Kidney (tissue), 14 donors: ENCODE data around the gene KCNQ1. TPM values are rescaled to one million over a fixed set of nuclear protein-coding genes. Genes with fewer than 3 reads are reported as not detected.

Experiments used
- DNase-seq, 5 donors: peaks; one replicate each; pipeline ENCODE4 v3.0.0-alpha.2; 2013 to 2020
- FAIRE-seq: peaks from 2 replicates; lab custom pipeline; 2012; peaks lifted over from hg19 to GRCh38; lab: Jason Lieb, UNC
- H3K27ac ChIP-seq, 2 donors: one replicate each; pipeline ENCODE4 v1.7.0; 2013; ENCODE audit warnings: low read depth in 2 of 2, low read length in 2 of 2, inconsistent platforms in 1 of 2
- H3K27me3 ChIP-seq: one replicate; pipeline ENCODE4 v1.7.1; 2013; ENCODE audit warnings: low read length, inconsistent platforms; ENCODE audit not compliant: control insufficient read depth, insufficient read depth
- H3K36me3 ChIP-seq, 3 donors: one replicate each; pipeline versions ENCODE4 v1.7.0 to v1.7.1; 2013; ENCODE audit warnings: low read length in 3 of 3, control low read depth in 1 of 3, inconsistent platforms in 1 of 3; ENCODE audit not compliant: insufficient read depth in 3 of 3, control insufficient read depth in 2 of 3
- H3K4me1 ChIP-seq, 3 donors: one replicate each; pipeline versions ENCODE4 v1.7.0 to v1.7.1; 2013; ENCODE audit warnings: low read length in 3 of 3, inconsistent platforms in 1 of 3, low read depth in 1 of 3; ENCODE audit not compliant: control insufficient read depth in 2 of 3, insufficient read depth in 2 of 3
- H3K4me3 ChIP-seq, 3 donors: one replicate each; pipeline versions ENCODE4 v1.7.0 to v1.8.1; 2013; ENCODE audit warnings: low read length in 3 of 3, control low read depth in 1 of 3, inconsistent platforms in 1 of 3
- H3K9ac ChIP-seq, 3 donors: one replicate each; pipeline versions ENCODE4 v1.7.0 to v1.7.1; 2013; ENCODE audit warnings: low read length in 3 of 3, control low read depth in 1 of 3, inconsistent platforms in 1 of 3
- H3K9me3 ChIP-seq, 3 donors: one replicate each; pipeline versions ENCODE4 v1.7.0 to v1.7.1; 2013; ENCODE audit warnings: low read length in 3 of 3, control low read depth in 1 of 3, inconsistent platforms in 1 of 3; ENCODE audit not compliant: control insufficient read depth in 2 of 3, insufficient read depth in 1 of 3
- CTCF ChIP-seq: IDR thresholded peaks from 3 replicates; pipeline ENCODE4 v1.5.1; 2012; ENCODE audit warnings: mild to moderate bottlenecking, moderate library complexity, borderline replicate concordance; ENCODE audit not compliant: insufficient read depth; ENCODE audit errors: extremely low read depth
- intact Hi-C: fragments of 100-400 bp; cut with DNase I; formaldehyde crosslinking; loops from one replicate; pipeline ENCODE4 v1.11.1; 2022
- polyA plus RNA-seq: library from polyadenylated mRNA; stranded (reverse); fragments of 350-450 nt; fragmentation: Illumina TruSeq; extraction: RNeasy Lipid Tissue Mini Kit (QIAGEN cat#74804); gene quantifications from one replicate; pipeline ENCODE4 v1.2.3, GENCODE V29; 2014; ENCODE audit warnings: low read depth, low replicate concordance; ENCODE audit not compliant: insufficient read depth
- total RNA-seq: library from RNA; stranded (reverse); fragmentation: NEBNext Ultra II Directional; extraction: Animal tissue kit (Norgen Biotek cat#: 25700); gene quantifications from one replicate; pipeline ENCODE4 v1.2.1, GENCODE V29; 2021
- donor health status: control.
- donor health status: control.
- donor health status: control.
- donor health status: control.
- donor health status: control.
- donor health status: DM: yes; HTN: yes; CAD: no.
- donor health status: Normal renal cell carcinoma (clear cell type).

KCNQ1 gene
- total and polyA plus RNA-seq, 2 donors from 2014 or later: 45.5 to 49.4 TPM

- DNase-seq: no peak
- no peaks in the 10 kb centered on the region for H3K9me3 ChIP-seq
- no peak overlapping the region for H3K27ac ChIP-seq
- FAIRE-seq: no peak
- intact Hi-C loops: no loop called here
- H3K4me3 ChIP-seq: no peak overlapping the region
- TF ChIP-seq CTCF: no peak
- peaks cover 0 to 23% (median 19%) of the 10 kb centered on the region in 3 donors for H3K4me1 ChIP-seq
- no peaks in the 10 kb centered on the region for H3K36me3 ChIP-seq
- no peak overlapping the region for H3K9ac ChIP-seq
- no peaks in the 10 kb centered on the region for H3K27me3 ChIP-seq
Observed at GRCh38 chr11:2783536-2784082, 338.8 kb downstream of the KCNQ1 start.

GRCh38 chr11:2787816-2788167, 343.0 kb downstream of the KCNQ1 start:
- H3K9me3 ChIP-seq: no peaks in the 10 kb centered on the region
- no peaks in the 10 kb centered on the region for H3K27me3 ChIP-seq
- FAIRE-seq: no peak
- no peaks in the 10 kb centered on the region for H3K36me3 ChIP-seq
- no peak for TF ChIP-seq CTCF
- no peak for DNase-seq
- intact Hi-C loops: no loop called here
- H3K4me1 ChIP-seq: peaks cover 0 to 11% (median 2%) of the 10 kb centered on the region in 3 donors
- H3K9ac ChIP-seq: no peak overlapping the region
- H3K4me3 ChIP-seq: no peak overlapping the region
- no peak overlapping the region for H3K27ac ChIP-seq

- DNase-seq (peak; percentile 73 to 88 (median 86)), FAIRE-seq (no peak)
- no peaks in the 10 kb centered on the region for H3K9me3 ChIP-seq
- H3K27ac ChIP-seq: no peak overlapping the region
- H3K9ac ChIP-seq: no peak overlapping the region
- H3K27me3 ChIP-seq: no peaks in the 10 kb centered on the region
- TF ChIP-seq CTCF: no peak
- no peak overlapping the region for H3K4me3 ChIP-seq
- H3K36me3 ChIP-seq: no peaks in the 10 kb centered on the region
- intact Hi-C loops: no loop called here
- peaks cover 0 to 10% (median 2%) of the 10 kb centered on the region in 3 donors for H3K4me1 ChIP-seq
Observed at GRCh38 chr11:2788168-2789071, 343.6 kb downstream of the KCNQ1 start.
